Sigmoid colon (tissue), 7 donors: ENCODE results near the gene FAM25A. TPM values are rescaled to one million over a fixed set of nuclear protein-coding genes. Genes with fewer than 3 reads are reported as not detected.

ENCODE experiments used
- DNase-seq: peaks from one replicate; pipeline ENCODE4 v3.0.0-alpha.2; 2019
- H3K27ac ChIP-seq, 4 donors: fragments of 200-600 bp; sonication (generic); one replicate each; pipeline ENCODE4 v1.5.1; 2016 to 2019; ENCODE audit warnings: mild to moderate bottlenecking in 1 of 4
- H3K27me3 ChIP-seq, 3 donors: fragments of 200-600 bp; sonication (generic); one replicate each; pipeline ENCODE4 v1.5.1; 2019; ENCODE audit warnings: mild to moderate bottlenecking in 1 of 3
- H3K36me3 ChIP-seq, 4 donors: fragments of 200-600 bp; sonication (generic); one replicate each; pipeline ENCODE4 v1.5.1; 2016 to 2019
- H3K4me1 ChIP-seq, 4 donors: fragments of 200-600 bp; sonication (generic); one replicate each; pipeline ENCODE4 v1.5.1; 2017 to 2019
- H3K4me3 ChIP-seq, 4 donors: fragments of 200-600 bp; sonication (generic); one replicate each; pipeline ENCODE4 v1.5.1; 2017 to 2019; ENCODE audit warnings: mild to moderate bottlenecking in 2 of 4, moderate library complexity in 1 of 4
- H3K9me3 ChIP-seq, 4 donors: fragments of 200-600 bp in 3 of 4; sonication (generic) in 3 of 4; one replicate each; pipeline versions ENCODE4 v1.5.1 to v1.6.1; 2013 to 2019
- EP300 ChIP-seq, 4 donors: sonication (generic); formaldehyde crosslinking; IDR thresholded peaks; one replicate each; pipeline ENCODE4 v1.6.1; 2017; ENCODE audit warnings: antibody characterized with exemption in 4 of 4
- POLR2A ChIP-seq, 2 donors: fragments of 450-650 bp; IDR thresholded peaks; one replicate each; pipeline ENCODE4 v1.6.1; 2016; ENCODE audit warnings: antibody characterized with exemption in 2 of 2, mild to moderate bottlenecking in 2 of 2, moderate library complexity in 2 of 2
- POLR2AphosphoS5 ChIP-seq, 4 donors: sonication (generic); formaldehyde crosslinking; IDR thresholded peaks; one replicate each; pipeline ENCODE4 v1.6.1; 2017; ENCODE audit warnings: antibody characterized with exemption in 4 of 4
- WGBS, 2 donors: extraction: QIAGEN DNeasy Blood & Tissue Kit; methylation state at CpG; one replicate each; pipeline ENCODE4 v1.1.7; 2013; 5-methylcytosine and 5-hydroxymethylcytosine counted together
- intact Hi-C: fragments of 100-400 bp; cut with DNase I; formaldehyde crosslinking; loops from one replicate; pipeline ENCODE4 v1.15.1; 2023
- polyA plus RNA-seq, 3 donors: library from polyadenylated mRNA; stranded (reverse); fragments of 200-250 nt; gene quantifications; one replicate each; pipeline ENCODE4 v1.2.3, GENCODE V29; 2013
- total RNA-seq, 4 donors: library from RNA; depleted of rRNA; stranded (reverse); fragments of >200 nt; gene quantifications; one replicate each; pipeline ENCODE4 v1.1.0, GENCODE V29; 2016
- TF ChIP-seq, protein P1 (sequence below), 4 experiments: fragments of 450-650 bp in 3 of 4; fragments of 200-600 bp in 1 of 4; IDR thresholded peaks; one replicate each; pipeline ENCODE4 v1.5.1; 2016 to 2019; ENCODE audit warnings: antibody characterized with exemption in 4 of 4, mild to moderate bottlenecking in 3 of 4, moderate library complexity in 2 of 4
- donor health status: healthy with polysubstance abuse.
- donor health status: Bipolar disorder and iron deficiency.
- donor health status: healthy.

The FAM25A gene
- total and polyA plus RNA-seq, 7 donors = not detected

DNA sequence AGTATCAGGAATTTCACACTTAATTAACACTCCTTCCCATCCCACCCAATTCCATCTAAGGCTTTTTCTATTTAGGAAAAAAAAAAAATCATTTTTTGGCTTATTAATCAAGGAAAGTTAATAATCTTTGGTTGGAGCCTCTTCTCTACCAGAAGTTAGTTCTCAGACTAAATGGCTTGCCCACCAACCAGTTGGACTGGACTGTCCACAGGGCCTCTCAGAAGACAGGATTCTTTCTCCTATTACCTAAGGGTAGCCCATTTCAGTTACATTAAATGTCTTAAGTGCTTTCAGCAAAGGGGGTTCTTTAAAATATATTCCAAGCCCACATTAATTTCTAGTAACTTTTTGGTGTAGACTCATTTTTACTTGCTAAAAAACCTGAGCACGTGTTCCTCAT is 39.3 kb downstream of the FAM25A start:
- WGBS, 2 donors = 100% methylated on average over 1 of the region's 1 CpG
- DNase-seq = no peak
- Histone ChIP-seq H3K4me1 (peaks cover 0 to under 1% (median 0%) of the 10 kb centered on the region in 4 donors), H3K36me3 (peaks cover 33 to 98% (median 59%) of the 10 kb centered on the region in 4 donors), H3K27me3 (no peaks in the 10 kb centered on the region), H3K9me3 (no peaks in the 10 kb centered on the region), H3K4me3 (no peak overlapping the region), H3K27ac (no peak overlapping the region)
- intact Hi-C loops = no loop called here
- TF ChIP-seq POLR2AphosphoS5 (IDR thresholded peaks at IDR 0.05) = no peak
- TF ChIP-seq, protein P1, sequence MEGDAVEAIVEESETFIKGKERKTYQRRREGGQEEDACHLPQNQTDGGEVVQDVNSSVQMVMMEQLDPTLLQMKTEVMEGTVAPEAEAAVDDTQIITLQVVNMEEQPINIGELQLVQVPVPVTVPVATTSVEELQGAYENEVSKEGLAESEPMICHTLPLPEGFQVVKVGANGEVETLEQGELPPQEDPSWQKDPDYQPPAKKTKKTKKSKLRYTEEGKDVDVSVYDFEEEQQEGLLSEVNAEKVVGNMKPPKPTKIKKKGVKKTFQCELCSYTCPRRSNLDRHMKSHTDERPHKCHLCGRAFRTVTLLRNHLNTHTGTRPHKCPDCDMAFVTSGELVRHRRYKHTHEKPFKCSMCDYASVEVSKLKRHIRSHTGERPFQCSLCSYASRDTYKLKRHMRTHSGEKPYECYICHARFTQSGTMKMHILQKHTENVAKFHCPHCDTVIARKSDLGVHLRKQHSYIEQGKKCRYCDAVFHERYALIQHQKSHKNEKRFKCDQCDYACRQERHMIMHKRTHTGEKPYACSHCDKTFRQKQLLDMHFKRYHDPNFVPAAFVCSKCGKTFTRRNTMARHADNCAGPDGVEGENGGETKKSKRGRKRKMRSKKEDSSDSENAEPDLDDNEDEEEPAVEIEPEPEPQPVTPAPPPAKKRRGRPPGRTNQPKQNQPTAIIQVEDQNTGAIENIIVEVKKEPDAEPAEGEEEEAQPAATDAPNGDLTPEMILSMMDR (IDR thresholded peaks at IDR 0.05) = no peak
- TF ChIP-seq EP300 (IDR thresholded peaks at IDR 0.05) = no peak
- TF ChIP-seq POLR2A (IDR thresholded peaks at IDR 0.05) = no peak

DNA sequence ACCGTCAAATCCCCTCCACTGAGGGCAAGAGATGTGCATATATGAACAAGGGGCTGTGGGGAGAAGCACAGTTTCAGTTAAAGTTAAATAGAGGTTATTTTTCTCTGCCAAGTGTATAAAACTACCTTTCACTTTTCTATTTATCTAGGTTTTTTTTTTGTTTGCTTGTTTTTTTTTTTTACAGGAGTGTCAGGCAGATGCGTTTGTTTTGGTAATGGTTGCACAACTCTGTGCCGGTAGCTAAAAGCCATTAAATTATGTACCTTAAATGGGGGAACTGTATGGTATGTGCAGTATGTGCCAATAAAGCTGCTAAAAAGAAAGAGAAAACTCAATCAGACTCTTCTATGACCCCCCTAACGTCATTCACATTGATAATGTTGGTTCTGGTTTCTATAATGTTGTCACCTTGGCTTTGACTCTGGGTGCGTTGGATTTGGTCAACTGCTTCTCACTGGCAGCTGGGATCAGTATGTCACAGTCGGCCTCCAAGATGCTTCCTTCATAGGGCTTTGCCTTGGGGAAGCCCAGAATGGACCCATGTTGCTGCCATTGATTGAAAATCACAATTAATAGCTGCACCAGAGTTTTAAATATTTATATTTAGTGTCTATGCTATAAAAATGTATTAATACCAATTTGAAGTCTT is 40.3 kb downstream of the FAM25A start:
- H3K4me1 ChIP-seq = no peaks in the 10 kb centered on the region
- H3K9me3 ChIP-seq = no peaks in the 10 kb centered on the region
- no peak overlapping the region for H3K27ac ChIP-seq
- DNase-seq = no peak
- H3K36me3 ChIP-seq = peaks cover 33 to 94% (median 54%) of the 10 kb centered on the region in 4 donors
- H3K27me3 ChIP-seq = no peaks in the 10 kb centered on the region
- no peak for TF ChIP-seq POLR2AphosphoS5 (IDR thresholded peaks at IDR 0.05)
- TF ChIP-seq, protein P1 (IDR thresholded peaks at IDR 0.05) = no peak
- no peak for TF ChIP-seq POLR2A (IDR thresholded peaks at IDR 0.05)
- TF ChIP-seq EP300 (IDR thresholded peaks at IDR 0.05) = no peak
- intact Hi-C loops = no loop called here
- no peak overlapping the region for H3K4me3 ChIP-seq
- 70 to 91% methylated on average over 6 of the region's 6 CpGs for WGBS, 2 donors

DNA sequence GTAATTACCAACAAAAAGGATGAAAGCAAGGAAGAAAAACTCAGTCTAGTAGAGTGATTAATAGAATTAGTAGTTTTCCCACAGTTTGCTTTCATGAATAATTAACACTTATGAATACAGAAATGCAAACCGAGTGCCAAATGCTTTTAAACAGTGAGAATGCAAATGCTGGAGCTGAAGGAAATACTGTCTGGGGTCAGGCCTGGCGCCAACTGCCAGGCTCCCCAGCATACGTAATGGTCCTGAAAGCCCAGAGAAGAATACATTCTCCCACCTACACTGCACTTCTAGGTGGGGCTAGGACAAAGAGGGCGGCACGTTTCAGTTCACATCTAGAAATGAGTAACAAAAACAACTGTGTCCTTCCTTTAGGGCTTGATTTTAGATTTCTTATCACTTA is 44.6 kb downstream of the FAM25A start:
- Histone ChIP-seq H3K9me3 (no peaks in the 10 kb centered on the region), H3K4me1 (no peaks in the 10 kb centered on the region), H3K36me3 (peaks cover 25 to 94% (median 45%) of the 10 kb centered on the region in 4 donors), H3K4me3 (no peak overlapping the region), H3K27ac (no peak overlapping the region), H3K27me3 (no peaks in the 10 kb centered on the region)
- intact Hi-C loops = no loop called here
- TF ChIP-seq EP300 (IDR thresholded peaks at IDR 0.05) = no peak
- TF ChIP-seq POLR2A (IDR thresholded peaks at IDR 0.05) = no peak
- TF ChIP-seq, protein P1 (IDR thresholded peaks at IDR 0.05) = no peak
- no peak for TF ChIP-seq POLR2AphosphoS5 (IDR thresholded peaks at IDR 0.05)
- DNase-seq = no peak
- WGBS, 2 donors = 77 to 83% methylated on average over 5 of the region's 5 CpGs

DNA sequence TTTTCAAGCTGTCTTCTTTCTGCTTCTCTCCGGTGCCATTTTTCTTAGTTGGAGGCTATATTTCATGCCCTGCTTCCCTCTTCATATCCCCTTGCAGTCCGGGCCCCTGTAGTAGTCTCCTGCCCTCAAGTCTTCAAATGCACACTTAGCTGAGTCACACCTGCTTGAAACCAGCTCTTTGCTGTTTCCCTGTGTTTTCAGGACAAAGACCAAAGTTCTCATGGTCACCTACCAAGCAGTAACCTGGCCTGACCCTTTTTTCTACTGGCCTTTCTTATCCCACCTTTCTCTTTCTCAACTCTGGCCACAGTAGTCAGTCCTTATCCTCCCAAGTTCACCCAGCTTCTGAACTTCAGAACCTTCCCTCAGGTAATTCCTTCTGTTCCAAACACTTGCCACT is 46.1 kb downstream of the FAM25A start:
- intact Hi-C loops = no loop called here
- Histone ChIP-seq H3K4me3 (no peak overlapping the region), H3K27me3 (no peaks in the 10 kb centered on the region), H3K36me3 (peaks cover 14 to 93% (median 37%) of the 10 kb centered on the region in 4 donors), H3K27ac (no peak overlapping the region), H3K9me3 (no peaks in the 10 kb centered on the region), H3K4me1 (no peaks in the 10 kb centered on the region)
- WGBS, 2 donors = 97 to 100% methylated on average over 2 of the region's 2 CpGs
- no peak for DNase-seq
- TF ChIP-seq POLR2AphosphoS5 (IDR thresholded peaks at IDR 0.05) = no peak
- no peak for TF ChIP-seq POLR2A (IDR thresholded peaks at IDR 0.05)
- TF ChIP-seq EP300 (IDR thresholded peaks at IDR 0.05) = no peak
- TF ChIP-seq, protein P1 (IDR thresholded peaks at IDR 0.05) = no peak

DNA sequence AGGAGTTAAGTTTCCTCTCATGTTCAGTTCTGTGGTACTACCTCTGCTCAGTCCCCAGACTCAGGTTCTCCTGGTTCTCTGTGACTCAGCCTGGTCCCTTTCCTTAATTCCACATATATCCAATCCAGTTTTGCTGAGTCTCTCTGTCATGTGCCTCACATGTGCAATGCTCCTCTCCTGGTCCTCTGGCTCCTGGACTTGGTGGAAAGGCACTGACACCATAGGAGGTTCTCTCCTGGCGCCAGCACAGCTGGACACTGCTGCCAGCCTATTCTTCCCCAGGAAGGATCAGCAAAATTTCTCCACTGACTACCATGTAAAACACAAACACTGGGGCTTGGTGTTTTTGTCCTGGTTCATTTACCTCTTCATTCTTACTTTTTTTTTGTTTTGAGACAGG is 46.8 kb downstream of the FAM25A start:
- Histone ChIP-seq H3K36me3 (peaks cover 14 to 91% (median 34%) of the 10 kb centered on the region in 4 donors), H3K4me1 (no peaks in the 10 kb centered on the region), H3K9me3 (no peaks in the 10 kb centered on the region), H3K4me3 (no peak overlapping the region), H3K27me3 (no peaks in the 10 kb centered on the region), H3K27ac (no peak overlapping the region)
- TF ChIP-seq, protein P1 (IDR thresholded peaks at IDR 0.05) = no peak
- TF ChIP-seq POLR2A (IDR thresholded peaks at IDR 0.05) (no peak), POLR2AphosphoS5 (IDR thresholded peaks at IDR 0.05) (no peak), EP300 (IDR thresholded peaks at IDR 0.05) (no peak)
- no peak for DNase-seq
- 97% methylated on average over 1 of the region's 1 CpG for WGBS, 2 donors
- intact Hi-C loops = no loop called here
